Calu3 (cell line): ENCODE results near the gene PVALEF. TPM values are rescaled to one million over a fixed set of nuclear protein-coding genes. Genes with fewer than 3 reads are reported as not detected.

Experiments used
- BruUV-seq: library from RNA; stranded (reverse); fragments of 400-500 nt; replicated peaks from 2 replicates; lab custom pipeline; 2021; lab: Mats Ljungman, UMichigan
- CTCF ChIA-PET: fragments of 300-600 bp; sonication (Branson Sonifier 250); formaldehyde crosslinking; loops from one replicate; lab custom pipeline; 2022; ENCODE audit warnings: antibody characterized with exemption; lab: Charles Lee
- DNase-seq: peaks from one replicate; pipeline ENCODE4 v3.0.0; 2022
- H3K27ac Mint-ChIP-seq: one replicate; pipeline ENCODE4 v1.8.0; 2022; ENCODE audit warnings: mixed read lengths; ENCODE audit not compliant: unreplicated experiment
- H3K27me3 Mint-ChIP-seq: one replicate; pipeline ENCODE4 v1.8.0; 2022; ENCODE audit warnings: mixed read lengths; ENCODE audit not compliant: unreplicated experiment
- H3K36me3 Mint-ChIP-seq: one replicate; pipeline ENCODE4 v1.8.0; 2022; ENCODE audit warnings: mild to moderate bottlenecking, moderate library complexity, mixed read lengths; ENCODE audit not compliant: insufficient read depth, unreplicated experiment
- H3K4me1 Mint-ChIP-seq: one replicate; pipeline ENCODE4 v1.8.0; 2022; ENCODE audit warnings: mild to moderate bottlenecking, low read depth, mixed read lengths; ENCODE audit not compliant: unreplicated experiment
- H3K4me3 Mint-ChIP-seq: one replicate; pipeline ENCODE4 v1.8.0; 2022; ENCODE audit warnings: mild to moderate bottlenecking, low read depth, moderate library complexity, mixed read lengths; ENCODE audit not compliant: unreplicated experiment
- H3K9me3 Mint-ChIP-seq: one replicate; pipeline ENCODE4 v1.8.0; 2022; ENCODE audit warnings: low read depth, mixed read lengths; ENCODE audit not compliant: unreplicated experiment
- CTCF ChIP-seq: fragments of 200-600 bp; IDR thresholded peaks from one replicate; pipeline ENCODE4 v1.8.0; 2022; ENCODE audit warnings: antibody characterized with exemption; ENCODE audit not compliant: unreplicated experiment
- intact Hi-C: fragments of 100-400 bp; cut with micrococcal nuclease; formaldehyde crosslinking; loops from one replicate; pipeline ENCODE4 v1.10.0; 2022; ENCODE audit not compliant: unreplicated experiment
- microRNA-seq: library from miRNA; unstranded; fragments of <30 nt; microRNA quantifications from one replicate; pipeline ENCODE4 v1.2.0, GENCODE V29; 2022
- total RNA-seq: library from RNA; stranded (reverse); gene quantifications from 2 replicates; pipeline ENCODE4 v1.2.3, GENCODE V29; 2022

Gene PVALEF
- total RNA-seq, 1 experiment from 2014 or later, result not detected

GRCh38 chr17:81231766-81232581 lies 66.7 kb downstream of the PVALEF start:
- H3K27me3 Mint-ChIP-seq, result no peaks in the 10 kb centered on the region
- CTCF ChIA-PET, result no interaction called here
- no peaks in the 10 kb centered on the region for H3K4me1 Mint-ChIP-seq
- no peak for TF ChIP-seq CTCF
- H3K4me3 Mint-ChIP-seq, result no peak overlapping the region
- no peak overlapping the region for H3K27ac Mint-ChIP-seq
- no TSS peak for BruUV-seq
- H3K36me3 Mint-ChIP-seq, result peaks cover 12% of the 10 kb centered on the region
- H3K9me3 Mint-ChIP-seq, result no peaks in the 10 kb centered on the region
- DNase-seq, result no peak
- intact Hi-C loops, result no loop called here

Small RNA genes lying within 50 kb of the gene (microRNA-seq; reads per million reads assigned to microRNA genes)
- not detected for gene MIR1250
- gene MIR3065, result not detected
- gene MIR338, result not detected
- gene MIR657, result not detected

Other genes starting within 250 kb of the PVALEF start
- 25.5 and 27.9 TPM in 2 replicates for gene CHMP6, start 173.7 kb upstream of the PVALEF start, total RNA-seq
- 58.0 and 58.8 TPM in 2 replicates for gene BAIAP2, start 130.4 kb upstream of the PVALEF start, total RNA-seq
- gene AATK, start 714 bp downstream of the PVALEF start, total RNA-seq, result 0.71 TPM in 1 of 2 replicates, not detected in the other
- 25.2 and 28.2 TPM in 2 replicates for gene CEP131, start 57.5 kb downstream of the PVALEF start, total RNA-seq
- 37.0 and 38.6 TPM in 2 replicates for gene TEPSIN, start 73.5 kb downstream of the PVALEF start, total RNA-seq
- gene NDUFAF8, start 73.8 kb downstream of the PVALEF start, total RNA-seq, result 53.3 and 54.1 TPM in 2 replicates
- 120 and 121 TPM in 2 replicates for gene SLC38A10, start 129.8 kb downstream of the PVALEF start, total RNA-seq
- gene BAHCC1, start 229.9 kb downstream of the PVALEF start, total RNA-seq, result 0.17 and 0.27 TPM in 2 replicates